ENCODE data around the gene MPZL2. TPM values are rescaled to one million over a fixed set of nuclear protein-coding genes. Genes with fewer than 3 reads are reported as not detected.

MPZL2 gene
- total RNA-seq, 1 experiment from 2014 or later: 69.9 TPM

DNA sequence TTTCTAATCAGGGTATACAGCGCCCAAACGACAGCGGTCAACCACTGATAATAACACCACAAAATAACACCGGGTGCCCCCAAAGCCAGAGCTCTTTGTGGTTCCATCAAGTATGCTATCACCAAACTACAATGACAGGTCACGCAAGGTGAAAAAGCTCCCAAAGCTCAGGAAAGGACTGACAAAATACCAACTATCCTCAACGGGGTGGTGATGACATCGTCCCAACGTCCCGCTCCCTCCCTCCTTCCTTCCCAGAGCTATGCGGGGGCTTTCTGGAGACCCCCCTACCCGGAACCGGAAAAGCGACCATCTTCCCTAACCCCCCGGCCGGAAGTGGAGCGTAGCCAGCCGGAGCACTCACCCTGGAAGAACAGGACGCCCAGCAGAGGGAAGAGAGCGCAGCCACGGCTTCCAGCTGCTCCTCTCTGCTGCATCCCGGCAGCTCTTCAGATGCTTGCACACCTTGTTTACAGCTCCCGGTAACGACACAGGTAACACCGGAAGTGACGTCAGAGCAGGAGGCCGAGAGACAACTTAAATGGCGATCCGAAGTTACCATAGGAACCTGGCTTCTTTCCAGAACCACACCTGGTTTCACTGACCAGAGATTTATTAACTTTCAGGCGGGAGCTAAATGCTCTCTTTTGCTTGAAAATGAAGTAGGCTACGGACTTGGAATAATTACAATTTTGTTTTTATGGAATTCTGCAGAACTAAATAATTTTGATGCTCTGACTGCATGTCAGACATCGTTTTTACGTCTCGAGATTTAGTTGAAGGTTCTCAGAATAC is 12.0 kb downstream of the MPZL2 start, which contains the start of gene MPZL3:
MPZL3 (minus strand) TSS at position 508 of the 795 bp plus-strand sequence; CDS start at position 437, 71 bp downstream.
- CTCF ChIA-PET: interaction anchor here (0.6 to 2.4 kb wide), 10 partner anchors 9 to 80 kb away, joined by 3 to 35 read pairs (median 4); partner anchors contain the start of gene MPZL2
- Histone ChIP-seq H3K9me3 (no peaks in the 10 kb centered on the region), H3K4me1 (peaks cover 11% of the 10 kb centered on the region), H3K27me3 (replicated peaks; ENCODE audit: control insufficient read depth, insufficient read depth, low read length) (no peaks in the 10 kb centered on the region), H3K36me3 (ENCODE audit: control insufficient read depth, insufficient read depth, low read length) (peaks cover 2% of the 10 kb centered on the region), H3K4me3 (ENCODE audit: low read depth, low read length) (peak within 1 kb of the TSS; percentile 65)
- peak; percentile 97 to 99 for DNase-seq
- Mint-ChIP-seq H3K36me3 (ENCODE audit: insufficient read depth, unreplicated experiment) (peaks cover 38% of the 10 kb centered on the region), H3K4me1 (ENCODE audit: low read depth, unreplicated experiment) (peaks cover 24% of the 10 kb centered on the region), H3K4me3 (ENCODE audit: unreplicated experiment) (peak within 1 kb of the TSS; percentile 85), H3K9me3 (ENCODE audit: unreplicated experiment) (no peaks in the 10 kb centered on the region), H3K27me3 (ENCODE audit: insufficient read depth, unreplicated experiment) (no peaks in the 10 kb centered on the region), H3K27ac (ENCODE audit: unreplicated experiment) (peak within 1 kb of the TSS; percentile 98)
- TF ChIP-seq, protein P1, sequence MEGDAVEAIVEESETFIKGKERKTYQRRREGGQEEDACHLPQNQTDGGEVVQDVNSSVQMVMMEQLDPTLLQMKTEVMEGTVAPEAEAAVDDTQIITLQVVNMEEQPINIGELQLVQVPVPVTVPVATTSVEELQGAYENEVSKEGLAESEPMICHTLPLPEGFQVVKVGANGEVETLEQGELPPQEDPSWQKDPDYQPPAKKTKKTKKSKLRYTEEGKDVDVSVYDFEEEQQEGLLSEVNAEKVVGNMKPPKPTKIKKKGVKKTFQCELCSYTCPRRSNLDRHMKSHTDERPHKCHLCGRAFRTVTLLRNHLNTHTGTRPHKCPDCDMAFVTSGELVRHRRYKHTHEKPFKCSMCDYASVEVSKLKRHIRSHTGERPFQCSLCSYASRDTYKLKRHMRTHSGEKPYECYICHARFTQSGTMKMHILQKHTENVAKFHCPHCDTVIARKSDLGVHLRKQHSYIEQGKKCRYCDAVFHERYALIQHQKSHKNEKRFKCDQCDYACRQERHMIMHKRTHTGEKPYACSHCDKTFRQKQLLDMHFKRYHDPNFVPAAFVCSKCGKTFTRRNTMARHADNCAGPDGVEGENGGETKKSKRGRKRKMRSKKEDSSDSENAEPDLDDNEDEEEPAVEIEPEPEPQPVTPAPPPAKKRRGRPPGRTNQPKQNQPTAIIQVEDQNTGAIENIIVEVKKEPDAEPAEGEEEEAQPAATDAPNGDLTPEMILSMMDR (IDR thresholded peaks at IDR 0.05; ENCODE audit: insufficient read depth in 1 of 2, low read depth in 1 of 2, low read length in 1 of 2, severe bottlenecking in 1 of 2, unreplicated experiment in 1 of 2): peak in 1 of 2 experiments; percentile 20
- intact Hi-C loops (cut with micrococcal nuclease; ENCODE audit: unreplicated experiment): loop anchor here (1.0 to 2.0 kb wide), 6 partner anchors 11 to 63 kb away; partner anchors contain the start of gene MPZL2
- POLR2A ChIA-PET: interaction anchor here (0.6 to 2.2 kb wide), 16 partner anchors 10 to 869 kb away, joined by 3 to 24 read pairs (median 5); partner anchors contain the start of genes HINFP, KMT2A and MPZL2
- BruUV-seq (replicated peaks): TSS peak; percentile 92

DNA sequence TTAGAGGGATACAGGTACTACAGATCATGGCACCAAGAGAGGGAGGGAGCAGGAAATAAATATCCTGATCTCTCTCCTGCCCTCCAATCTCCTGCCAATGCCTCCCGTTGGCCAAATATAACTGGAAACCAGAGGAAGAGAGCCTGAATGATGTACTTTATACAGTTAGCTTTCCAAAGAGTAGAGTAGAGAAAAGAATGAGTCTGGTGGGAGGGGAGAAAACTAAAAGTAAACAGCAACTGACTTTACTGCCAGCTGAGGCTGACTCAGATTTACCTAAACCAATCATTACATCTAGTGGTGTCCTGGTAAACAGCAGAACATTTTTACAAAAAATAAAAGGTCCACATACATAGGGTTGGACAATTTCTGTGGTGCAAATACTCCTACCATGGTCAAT is 17.1 kb downstream of the MPZL2 start:
- no TSS peak for BruUV-seq (replicated peaks)
- H3K36me3 Mint-ChIP-seq (ENCODE audit: insufficient read depth, unreplicated experiment): peaks cover 16% of the 10 kb centered on the region
- intact Hi-C loops (cut with micrococcal nuclease; ENCODE audit: unreplicated experiment): no loop called here
- TF ChIP-seq, protein P1 (IDR thresholded peaks at IDR 0.05; ENCODE audit: insufficient read depth in 1 of 2, low read depth in 1 of 2, low read length in 1 of 2, severe bottlenecking in 1 of 2, unreplicated experiment in 1 of 2): no peak
- H3K4me1 Mint-ChIP-seq (ENCODE audit: low read depth, unreplicated experiment): peaks cover 51% of the 10 kb centered on the region
- ChIA-PET CTCF (interaction anchor here (0.9 to 2.9 kb wide), 4 partner anchors 17 to 75 kb away, joined by 3 to 21 read pairs (median 4); partner anchors contain the start of gene MPZL2), POLR2A (no interaction called here)
- H3K9me3 ChIP-seq: no peaks in the 10 kb centered on the region
- DNase-seq: no peak
- H3K27ac Mint-ChIP-seq (ENCODE audit: unreplicated experiment): no peak overlapping the region
- no peak overlapping the region for H3K4me3 Mint-ChIP-seq (ENCODE audit: unreplicated experiment)
- H3K4me1 ChIP-seq: peaks cover 16% of the 10 kb centered on the region
- H3K36me3 ChIP-seq (ENCODE audit: control insufficient read depth, insufficient read depth, low read length): no peaks in the 10 kb centered on the region
- H3K4me3 ChIP-seq (ENCODE audit: low read depth, low read length): no peak overlapping the region
- no peaks in the 10 kb centered on the region for H3K27me3 ChIP-seq (replicated peaks; ENCODE audit: control insufficient read depth, insufficient read depth, low read length)
- H3K9me3 Mint-ChIP-seq (ENCODE audit: unreplicated experiment): no peaks in the 10 kb centered on the region
- H3K27me3 Mint-ChIP-seq (ENCODE audit: insufficient read depth, unreplicated experiment): no peaks in the 10 kb centered on the region

DNA sequence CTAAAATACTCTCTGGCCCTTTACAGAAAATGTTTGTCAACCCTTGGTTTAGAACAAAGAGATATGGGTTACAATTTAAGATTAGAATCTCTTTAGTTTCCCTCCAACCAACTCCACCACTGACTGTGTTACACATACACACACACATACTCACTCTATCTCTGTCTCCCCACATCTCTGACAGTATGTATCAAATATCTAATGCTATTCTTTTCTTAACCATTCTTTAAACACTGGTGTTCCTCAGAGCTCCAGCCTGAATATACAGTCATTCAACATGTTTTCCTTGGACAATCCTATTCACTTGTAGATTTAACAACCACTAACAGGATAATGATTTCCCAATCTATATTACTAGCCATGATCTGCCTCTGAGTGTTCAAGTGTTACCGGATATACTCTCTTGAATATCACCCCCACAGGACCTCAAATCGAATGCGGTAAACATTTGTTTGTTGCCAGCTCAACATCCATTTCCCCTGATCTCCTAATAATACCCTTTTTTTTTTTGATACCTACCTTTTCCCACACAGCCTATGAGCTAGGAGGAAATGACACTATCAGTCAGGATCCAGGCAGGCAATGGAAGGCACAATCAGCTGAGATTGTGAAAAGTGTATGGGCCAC is 18.0 kb downstream of the MPZL2 start:
- H3K36me3 Mint-ChIP-seq (ENCODE audit: insufficient read depth, unreplicated experiment): peaks cover 17% of the 10 kb centered on the region
- H3K9me3 ChIP-seq: no peaks in the 10 kb centered on the region
- BruUV-seq (replicated peaks): no TSS peak
- H3K36me3 ChIP-seq (ENCODE audit: control insufficient read depth, insufficient read depth, low read length): no peaks in the 10 kb centered on the region
- H3K27me3 Mint-ChIP-seq (ENCODE audit: insufficient read depth, unreplicated experiment): no peaks in the 10 kb centered on the region
- peaks cover 61% of the 10 kb centered on the region for H3K4me1 Mint-ChIP-seq (ENCODE audit: low read depth, unreplicated experiment)
- intact Hi-C loops (cut with micrococcal nuclease; ENCODE audit: unreplicated experiment): no loop called here
- no peak overlapping the region for H3K4me3 ChIP-seq (ENCODE audit: low read depth, low read length)
- no peak overlapping the region for H3K4me3 Mint-ChIP-seq (ENCODE audit: unreplicated experiment)
- H3K27me3 ChIP-seq (replicated peaks; ENCODE audit: control insufficient read depth, insufficient read depth, low read length): no peaks in the 10 kb centered on the region
- no peaks in the 10 kb centered on the region for H3K9me3 Mint-ChIP-seq (ENCODE audit: unreplicated experiment)
- H3K27ac Mint-ChIP-seq (ENCODE audit: unreplicated experiment): no peak overlapping the region
- ChIA-PET POLR2A (interaction anchor here (0.6 to 0.7 kb wide), 2 partner anchors 93 to 169 kb away, joined by 3 to 5 read pairs; partner anchors contain the start of gene SCN4B), CTCF (interaction anchor here (0.6 to 2.9 kb wide), 2 partner anchors 47 to 497 kb away, joined by 3 to 21 read pairs; no protein-coding TSS in a partner anchor)
- H3K4me1 ChIP-seq: peaks cover 25% of the 10 kb centered on the region
- TF ChIP-seq, protein P1 (IDR thresholded peaks at IDR 0.05; ENCODE audit: insufficient read depth in 1 of 2, low read depth in 1 of 2, low read length in 1 of 2, severe bottlenecking in 1 of 2, unreplicated experiment in 1 of 2): no peak
- DNase-seq: no peak
